Ovary (tissue), 3 donors: ENCODE data around the gene BAG5.

ENCODE experiments used
- CTCF ChIP-seq, 3 donors: fragments of 450-650 bp in 2 of 3; fragments of 200-600 bp in 1 of 3; IDR thresholded peaks; one replicate each; pipeline versions ENCODE4 v1.5.1 to v1.8.0; 2016 to 2022; ENCODE audit warnings: antibody characterized with exemption in 3 of 3, mild to moderate bottlenecking in 1 of 3
- EP300 ChIP-seq: sonication (generic); formaldehyde crosslinking; IDR thresholded peaks from one replicate; pipeline ENCODE4 v1.6.1; 2017; ENCODE audit warnings: antibody characterized with exemption
- POLR2A ChIP-seq: fragments of 450-650 bp; IDR thresholded peaks from one replicate; pipeline ENCODE4 v1.6.1; 2017; ENCODE audit warnings: antibody characterized with exemption, mild to moderate bottlenecking, moderate library complexity
- donor health status: DM: no; HTN: no; CAD: no.

- TF ChIP-seq CTCF (IDR thresholded peaks at IDR 0.05) = no peak
- no peak for TF ChIP-seq EP300
- TF ChIP-seq POLR2A = no peak
These were observed 11.1 kb downstream of the BAG5 start for GRCh38 chr14:103551338-103551762.
